OCI-M2 (cell line): ENCODE results near the gene ZDHHC18.
A peak's percentile ranks its signal among the peaks of the same experiment; 100 is the strongest.

Experiments used
- DNase-seq: peaks from one replicate; lab custom pipeline; 2025; ENCODE audit not compliant: unreplicated experiment; lab: John Stamatoyannopoulos, UW

The ZDHHC18 gene, protein sequence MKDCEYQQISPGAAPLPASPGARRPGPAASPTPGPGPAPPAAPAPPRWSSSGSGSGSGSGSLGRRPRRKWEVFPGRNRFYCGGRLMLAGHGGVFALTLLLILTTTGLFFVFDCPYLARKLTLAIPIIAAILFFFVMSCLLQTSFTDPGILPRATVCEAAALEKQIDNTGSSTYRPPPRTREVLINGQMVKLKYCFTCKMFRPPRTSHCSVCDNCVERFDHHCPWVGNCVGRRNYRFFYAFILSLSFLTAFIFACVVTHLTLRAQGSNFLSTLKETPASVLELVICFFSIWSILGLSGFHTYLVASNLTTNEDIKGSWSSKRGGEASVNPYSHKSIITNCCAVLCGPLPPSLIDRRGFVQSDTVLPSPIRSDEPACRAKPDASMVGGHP

DNA sequence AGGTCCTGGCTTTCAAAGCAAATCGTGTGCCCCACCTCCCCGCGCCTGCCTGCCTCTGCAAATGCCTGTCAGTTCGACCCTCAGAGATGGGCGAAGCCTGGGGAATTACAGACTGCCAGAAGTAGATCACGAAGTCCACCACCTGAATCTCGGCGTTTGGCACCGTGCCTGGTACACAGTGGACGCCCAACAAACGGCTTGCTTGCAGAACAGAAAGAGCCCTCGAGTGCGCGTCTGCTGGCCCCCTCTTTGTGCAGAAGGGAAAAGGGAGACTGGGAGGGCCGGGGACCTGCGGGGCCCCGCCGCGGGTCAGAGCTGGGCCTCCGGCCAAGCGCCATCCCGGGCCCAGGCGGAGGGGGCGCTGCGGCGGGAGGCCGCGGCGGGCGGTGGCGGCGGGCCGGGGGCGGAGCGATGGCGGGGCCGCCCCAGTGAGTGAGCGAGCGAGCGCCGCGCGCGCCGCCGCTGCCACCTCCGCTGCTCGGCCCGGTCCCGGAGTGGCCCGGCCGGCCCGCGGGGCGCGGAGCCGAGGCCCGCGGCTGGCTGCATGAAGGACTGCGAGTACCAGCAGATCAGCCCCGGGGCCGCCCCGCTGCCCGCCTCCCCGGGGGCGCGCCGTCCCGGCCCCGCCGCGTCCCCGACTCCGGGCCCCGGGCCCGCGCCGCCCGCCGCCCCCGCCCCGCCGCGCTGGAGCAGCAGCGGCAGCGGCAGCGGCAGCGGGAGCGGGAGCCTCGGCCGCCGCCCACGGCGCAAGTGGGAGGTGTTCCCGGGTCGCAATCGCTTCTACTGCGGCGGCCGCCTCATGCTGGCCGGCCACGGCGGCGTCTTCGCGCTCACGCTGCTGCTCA is at the start of gene ZDHHC18:
Gene ZDHHC18, plus strand, starts transcription at position 428 of the 845 bp plus-strand sequence. Its CDS starts 117 bp downstream, at position 545.
- no peak for DNase-seq

DNA sequence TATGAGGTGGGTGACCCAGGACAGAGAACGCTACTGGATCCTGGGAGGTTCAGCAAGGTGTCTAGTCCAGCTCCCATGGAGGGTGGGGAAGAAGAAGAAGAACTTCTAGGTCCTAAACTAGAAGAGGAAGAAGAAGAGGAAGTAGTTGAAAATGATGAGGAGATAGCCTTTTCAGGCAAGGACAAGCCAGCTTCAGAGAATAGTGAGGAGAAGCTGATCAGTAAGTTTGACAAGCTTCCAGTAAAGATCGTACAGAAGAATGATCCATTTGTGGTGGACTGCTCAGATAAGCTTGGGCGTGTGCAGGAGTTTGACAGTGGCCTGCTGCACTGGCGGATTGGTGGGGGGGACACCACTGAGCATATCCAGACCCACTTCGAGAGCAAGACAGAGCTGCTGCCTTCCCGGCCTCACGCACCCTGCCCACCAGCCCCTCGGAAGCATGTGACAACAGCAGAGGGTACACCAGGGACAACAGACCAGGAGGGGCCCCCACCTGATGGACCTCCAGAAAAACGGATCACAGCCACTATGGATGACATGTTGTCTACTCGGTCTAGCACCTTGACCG is 47.3 kb upstream of the ZDHHC18 start:
- no peak for DNase-seq

DNA sequence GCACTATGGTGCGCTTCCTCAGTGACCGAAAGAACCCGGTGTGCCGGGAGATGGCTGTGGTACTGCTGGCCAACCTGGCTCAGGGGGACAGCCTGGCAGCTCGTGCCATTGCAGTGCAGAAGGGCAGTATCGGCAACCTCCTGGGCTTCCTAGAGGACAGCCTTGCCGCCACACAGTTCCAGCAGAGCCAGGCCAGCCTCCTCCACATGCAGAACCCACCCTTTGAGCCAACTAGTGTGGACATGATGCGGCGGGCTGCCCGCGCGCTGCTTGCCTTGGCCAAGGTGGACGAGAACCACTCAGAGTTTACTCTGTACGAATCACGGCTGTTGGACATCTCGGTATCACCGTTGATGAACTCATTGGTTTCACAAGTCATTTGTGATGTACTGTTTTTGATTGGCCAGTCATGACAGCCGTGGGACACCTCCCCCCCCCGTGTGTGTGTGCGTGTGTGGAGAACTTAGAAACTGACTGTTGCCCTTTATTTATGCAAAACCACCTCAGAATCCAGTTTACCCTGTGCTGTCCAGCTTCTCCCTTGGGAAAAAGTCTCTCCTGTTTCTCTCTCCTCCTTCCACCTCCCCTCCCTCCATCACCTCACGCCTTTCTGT is 46.0 kb upstream of the ZDHHC18 start:
- DNase-seq = no peak

DNA sequence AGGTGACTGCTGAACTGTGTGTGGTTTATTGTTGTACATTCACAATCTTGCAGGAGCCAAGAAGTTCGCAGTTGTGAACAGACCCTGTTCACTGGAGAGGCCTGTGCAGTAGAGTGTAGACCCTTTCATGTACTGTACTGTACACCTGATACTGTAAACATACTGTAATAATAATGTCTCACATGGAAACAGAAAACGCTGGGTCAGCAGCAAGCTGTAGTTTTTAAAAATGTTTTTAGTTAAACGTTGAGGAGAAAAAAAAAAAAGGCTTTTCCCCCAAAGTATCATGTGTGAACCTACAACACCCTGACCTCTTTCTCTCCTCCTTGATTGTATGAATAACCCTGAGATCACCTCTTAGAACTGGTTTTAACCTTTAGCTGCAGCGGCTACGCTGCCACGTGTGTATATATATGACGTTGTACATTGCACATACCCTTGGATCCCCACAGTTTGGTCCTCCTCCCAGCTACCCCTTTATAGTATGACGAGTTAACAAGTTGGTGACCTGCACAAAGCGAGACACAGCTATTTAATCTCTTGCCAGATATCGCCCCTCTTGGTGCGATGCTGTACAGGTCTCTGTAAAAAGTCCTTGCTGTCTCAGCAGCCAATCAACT is 45.2 kb upstream of the ZDHHC18 start:
- DNase-seq = no peak

DNA sequence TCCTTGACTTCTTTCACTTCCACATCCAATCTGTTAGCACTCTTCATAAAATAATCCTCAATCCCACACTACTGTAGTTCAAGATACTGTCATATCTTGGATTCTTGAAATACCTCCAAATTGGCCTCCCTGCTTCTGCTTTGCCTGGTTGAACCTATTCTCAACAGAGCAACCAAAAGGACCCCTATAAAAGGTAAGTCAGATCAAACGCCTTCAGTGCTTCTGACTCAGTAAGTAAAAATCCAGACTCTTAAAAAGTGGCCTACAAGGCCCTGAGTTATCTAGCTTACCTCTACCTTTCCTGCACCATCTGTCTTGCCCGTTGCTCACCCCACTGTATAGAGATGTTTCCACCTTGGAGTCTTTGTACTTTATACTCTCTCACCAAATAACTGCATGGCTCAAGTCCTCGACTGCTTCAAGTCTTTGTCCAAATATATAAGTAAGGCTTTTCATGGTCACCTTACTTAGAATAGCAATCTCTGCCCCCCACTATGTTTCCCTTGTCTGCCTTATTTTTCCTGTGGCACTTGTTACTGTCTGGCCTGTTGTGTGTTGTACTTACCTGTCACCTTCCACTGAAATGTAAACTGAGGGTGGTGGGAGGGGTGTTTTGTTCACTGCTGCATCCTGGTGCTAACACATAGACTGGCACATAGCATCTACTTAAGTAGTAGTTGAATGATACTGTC is 43.8 kb upstream of the ZDHHC18 start:
- no peak for DNase-seq

DNA sequence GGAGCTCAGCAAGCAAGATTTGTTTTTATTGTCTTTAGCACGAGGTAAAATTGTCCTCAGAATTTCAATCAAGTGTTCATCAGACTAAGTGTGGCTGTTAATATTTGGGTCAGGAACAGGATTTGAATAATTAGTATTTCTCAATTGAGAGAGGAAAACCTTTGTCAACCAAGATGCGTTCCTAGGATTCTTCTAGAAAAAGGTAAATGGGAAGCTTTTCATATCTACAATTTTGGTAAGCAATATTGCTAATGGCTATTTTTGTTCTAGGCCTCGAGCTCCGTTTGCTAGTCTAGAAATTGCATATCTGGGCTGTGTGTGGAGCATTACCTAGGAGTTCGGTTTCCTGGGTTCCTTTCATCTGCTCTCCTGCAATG is 42.9 kb upstream of the ZDHHC18 start:
- DNase-seq = no peak

DNA sequence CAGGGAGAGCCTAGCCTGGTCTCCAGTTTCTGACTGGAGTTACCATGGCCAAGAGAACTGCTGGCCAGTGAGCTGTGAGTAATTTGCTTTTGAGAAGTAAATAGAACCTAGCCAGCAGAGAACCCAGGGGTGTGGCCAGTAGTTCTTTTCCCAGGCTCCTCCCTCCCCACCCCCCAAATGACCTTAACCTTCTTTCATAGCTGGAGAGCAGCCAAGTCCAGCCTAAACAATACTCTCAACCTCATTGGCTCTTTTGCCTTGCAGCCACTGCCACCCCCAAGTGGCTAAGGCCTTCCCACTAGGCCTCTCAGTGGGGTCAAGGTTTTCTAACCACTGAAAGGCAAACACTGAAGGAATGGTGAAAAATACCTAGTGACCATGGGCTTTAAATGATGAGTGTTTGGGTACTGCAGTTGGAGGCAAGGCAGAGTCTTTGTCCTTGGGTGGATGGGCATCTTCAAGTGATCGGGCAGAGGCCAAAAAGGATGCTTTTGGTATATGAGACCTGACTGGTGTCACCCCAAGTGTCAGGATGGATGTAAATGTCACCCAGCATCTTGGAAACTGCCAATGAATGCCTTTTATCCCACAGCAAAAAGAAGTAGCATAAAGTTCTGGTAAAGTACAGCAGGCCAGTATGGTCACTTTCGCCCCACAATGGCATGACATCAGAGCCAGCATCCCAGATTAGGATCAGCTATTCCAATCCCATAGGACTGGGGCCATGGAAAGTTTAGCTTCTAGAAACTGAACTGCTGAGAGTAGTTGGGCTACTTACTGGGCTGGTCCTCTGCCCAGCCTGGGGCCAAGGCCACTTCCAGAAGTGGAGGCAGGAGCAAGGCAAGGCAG is 42.2 kb upstream of the ZDHHC18 start:
- DNase-seq = no peak

DNA sequence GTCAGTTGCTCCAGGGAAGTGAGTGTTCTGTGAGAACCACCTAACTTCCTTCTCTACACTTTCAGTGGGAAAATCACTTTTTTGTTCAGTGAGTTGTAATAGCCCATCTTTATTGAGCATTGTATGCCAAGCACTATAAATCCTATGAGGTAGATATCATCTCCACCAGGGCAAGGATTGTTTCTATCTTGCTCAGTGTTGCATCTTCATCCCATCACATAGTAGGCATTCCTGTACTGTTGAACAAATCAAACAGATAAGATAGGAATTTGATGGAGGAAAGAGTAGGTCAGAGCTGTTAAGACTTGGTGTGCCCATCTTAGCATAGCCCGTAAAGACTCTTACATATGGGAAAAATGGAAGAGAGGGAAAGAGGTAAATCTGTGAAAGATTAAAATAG is 41.6 kb upstream of the ZDHHC18 start:
- DNase-seq = no peak

DNA sequence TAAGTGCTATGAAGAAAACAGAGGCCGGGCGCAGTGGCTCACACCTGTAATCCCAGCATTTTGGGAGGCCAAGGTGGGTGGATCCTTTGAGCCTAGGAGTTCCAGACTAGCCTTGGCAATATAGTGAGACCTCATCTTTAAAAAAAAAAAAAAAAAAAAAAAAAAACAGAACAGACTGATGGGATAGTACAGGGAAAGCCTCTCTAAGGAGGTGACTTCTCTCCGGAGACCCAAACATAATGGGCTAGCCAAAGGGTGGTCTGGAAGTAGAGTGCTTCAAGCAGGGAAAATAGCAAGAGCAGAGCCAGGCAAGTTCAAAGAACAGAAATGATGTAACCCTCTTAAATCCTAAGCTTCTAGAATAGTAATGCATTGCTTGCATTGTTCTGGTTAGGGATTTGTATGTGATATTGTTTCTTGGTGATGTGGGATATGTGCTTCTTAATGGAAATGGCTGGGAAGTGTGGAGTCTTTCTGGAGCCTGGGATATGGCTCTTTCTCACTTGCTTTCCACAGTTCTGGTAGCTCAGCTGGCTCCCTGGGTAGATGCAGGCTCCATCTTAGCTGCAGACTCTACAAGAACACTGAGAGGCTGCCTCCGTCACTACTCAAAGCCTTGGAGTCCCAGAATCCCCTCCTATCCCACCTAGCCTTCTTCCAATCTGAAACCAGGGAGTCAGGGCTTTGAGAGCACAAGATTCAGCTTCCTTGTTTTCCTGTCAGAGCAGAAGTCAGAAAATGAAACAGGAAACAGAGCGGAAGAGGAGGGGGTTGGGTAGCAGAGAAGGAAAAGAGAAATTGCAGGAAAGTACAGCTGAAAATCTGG is 40.7 kb upstream of the ZDHHC18 start:
- no peak for DNase-seq

DNA sequence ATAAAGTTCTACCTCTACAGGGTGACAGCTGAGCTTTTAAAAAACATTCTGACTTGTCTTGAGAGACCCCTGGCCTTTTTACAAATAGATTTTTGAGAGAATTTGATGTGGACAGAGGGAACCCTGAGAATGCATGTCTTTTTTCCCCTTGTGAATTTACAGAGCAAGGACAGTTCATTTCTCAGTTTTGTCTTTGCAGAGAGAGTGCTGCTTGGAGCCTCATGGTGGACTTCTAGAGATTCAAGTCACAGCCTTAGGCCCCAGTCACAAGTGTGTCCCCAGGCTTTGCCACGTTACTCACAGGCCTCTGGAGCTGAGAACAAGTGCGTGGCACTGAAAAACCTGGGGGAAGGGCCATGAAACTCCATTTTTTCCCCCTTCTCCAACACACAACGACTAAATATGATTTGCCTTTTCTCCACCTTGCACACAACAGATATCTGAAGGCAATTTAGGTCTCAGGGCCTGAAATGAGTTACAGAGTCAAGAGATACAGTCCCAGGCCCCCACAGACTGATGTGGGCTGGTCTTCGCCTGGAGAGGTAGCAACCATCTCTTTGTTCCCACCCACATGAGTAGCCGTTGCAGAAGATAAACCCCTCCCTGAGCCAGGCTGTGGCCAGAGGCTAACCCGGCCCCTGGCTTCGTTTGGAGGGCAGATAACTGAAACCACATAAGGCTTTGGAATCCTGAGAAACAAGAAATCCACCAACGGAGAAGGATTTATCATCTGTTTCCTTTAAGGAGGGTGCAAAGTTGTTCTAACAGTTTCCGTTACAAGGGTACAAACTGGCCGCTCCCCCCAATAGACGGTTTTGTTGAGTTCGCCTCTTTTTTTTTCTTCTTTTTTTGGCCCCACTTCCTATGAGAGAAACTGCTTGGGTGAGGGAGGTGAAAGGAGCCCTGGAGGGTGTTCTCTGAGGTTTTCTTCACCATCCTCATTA is 39.8 kb upstream of the ZDHHC18 start:
- no peak for DNase-seq

DNA sequence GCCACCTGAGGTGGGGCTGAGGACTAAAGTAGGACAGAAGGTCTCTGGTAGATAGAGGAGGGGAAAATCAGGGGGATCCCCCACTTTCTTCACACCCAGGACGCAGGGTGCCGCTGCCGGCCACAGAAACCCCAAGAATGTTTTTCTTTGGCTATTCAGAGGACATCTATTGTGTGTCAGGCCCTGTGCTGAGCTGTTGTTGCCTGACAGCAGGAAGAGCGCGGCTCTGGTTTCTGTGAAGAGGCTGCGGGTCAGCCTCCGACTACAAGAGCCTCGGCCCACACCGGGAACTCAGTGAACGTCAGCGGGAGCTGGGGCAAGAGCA is 39.1 kb upstream of the ZDHHC18 start:
- no peak for DNase-seq

DNA sequence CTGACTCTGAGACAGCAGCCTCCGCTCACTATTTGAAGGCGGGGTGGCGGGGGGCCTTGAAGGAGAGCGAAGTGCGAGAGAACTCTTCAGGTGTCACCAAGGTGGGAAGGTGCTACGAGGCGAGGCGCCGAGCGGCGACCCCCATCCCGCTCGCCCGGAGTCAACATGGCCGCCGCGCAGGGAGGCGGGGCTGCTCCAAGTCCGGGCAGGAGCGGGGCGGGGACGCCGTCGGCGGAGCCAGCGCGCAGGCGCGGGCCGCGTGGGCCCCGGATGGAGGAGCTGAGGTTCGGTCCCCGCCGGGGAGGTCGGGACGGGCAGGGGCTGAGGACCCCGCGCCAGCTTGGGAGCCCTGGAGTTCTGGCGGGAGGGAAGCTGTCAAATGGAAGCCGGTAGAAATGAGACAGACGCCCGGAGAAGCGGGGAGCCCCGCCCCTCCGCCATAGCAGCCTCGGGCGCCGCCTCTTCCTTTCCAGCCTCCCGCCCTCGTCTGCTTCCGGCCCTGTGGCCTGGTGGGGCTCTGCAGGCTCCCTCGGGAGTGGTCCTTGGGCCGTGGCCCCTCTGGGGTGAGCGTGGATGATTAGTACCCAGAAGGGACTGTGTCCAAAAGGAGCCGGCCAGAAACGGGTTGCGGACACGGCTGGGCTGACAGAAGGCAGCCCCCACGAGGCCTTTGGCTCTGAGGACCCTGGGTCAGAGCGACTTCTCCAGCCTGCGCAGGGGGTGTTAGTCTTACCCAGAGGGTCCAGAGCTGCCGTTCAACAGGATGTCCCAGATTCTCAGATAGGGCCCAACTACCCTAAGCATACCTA is 38.6 kb upstream of the ZDHHC18 start, which contains the start of gene PIGV:
Gene PIGV, plus strand, starts transcription at position 245 of the 809 bp plus-strand sequence. CDS start 2,866 bp downstream, outside the sequence.
- DNase-seq = peak; percentile 57

DNA sequence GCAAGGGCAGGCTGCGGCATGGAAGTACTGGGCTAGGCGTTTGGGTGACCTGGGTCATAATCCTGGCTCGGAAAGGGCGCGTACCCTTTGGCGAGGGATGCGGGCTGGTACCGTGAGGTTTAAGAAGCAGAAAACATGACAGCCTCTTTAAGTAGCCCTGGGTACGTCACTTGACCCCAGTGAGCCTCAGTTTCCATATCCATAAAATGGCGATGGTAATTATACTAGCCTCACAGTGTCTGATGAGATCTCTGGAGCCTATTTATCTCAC is 38.0 kb upstream of the ZDHHC18 start:
- DNase-seq = no peak

DNA sequence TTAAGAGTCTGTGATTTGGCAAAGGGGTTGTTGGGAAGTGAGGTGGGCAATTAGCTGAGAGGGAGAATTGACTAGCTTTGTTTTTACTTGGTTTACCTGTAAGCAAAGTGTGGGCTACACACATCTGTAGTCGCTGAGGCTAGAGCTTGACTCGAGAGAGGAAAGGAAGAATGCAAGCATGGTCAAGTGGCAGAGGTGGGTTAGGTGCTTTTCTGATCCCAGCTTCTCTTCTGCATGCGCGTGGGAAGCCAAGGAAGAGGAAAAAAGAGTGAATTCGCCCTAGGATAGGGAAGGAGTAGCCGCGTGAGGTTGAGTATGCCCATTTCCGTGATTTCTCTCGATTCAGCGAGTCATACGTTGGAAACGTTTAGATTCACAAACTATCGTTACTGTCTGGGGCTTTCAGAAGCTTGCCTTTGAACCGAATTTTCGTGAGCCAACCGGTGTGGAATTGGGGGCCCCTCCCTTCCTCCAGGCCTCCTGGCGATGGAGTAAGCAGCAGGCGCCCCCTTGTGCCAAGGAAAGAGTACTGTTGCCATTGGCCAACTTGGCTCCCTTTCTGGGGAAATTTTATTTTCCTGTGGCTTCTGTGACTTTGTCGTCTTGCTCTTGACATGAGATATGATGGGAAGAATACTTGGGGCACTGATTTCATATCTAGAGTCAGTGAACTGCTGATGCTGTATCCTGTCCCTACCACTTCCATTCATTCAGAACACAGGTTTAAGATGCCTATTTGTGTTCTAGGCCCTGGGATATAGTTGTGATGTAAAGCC is 37.5 kb upstream of the ZDHHC18 start:
- no peak for DNase-seq

DNA sequence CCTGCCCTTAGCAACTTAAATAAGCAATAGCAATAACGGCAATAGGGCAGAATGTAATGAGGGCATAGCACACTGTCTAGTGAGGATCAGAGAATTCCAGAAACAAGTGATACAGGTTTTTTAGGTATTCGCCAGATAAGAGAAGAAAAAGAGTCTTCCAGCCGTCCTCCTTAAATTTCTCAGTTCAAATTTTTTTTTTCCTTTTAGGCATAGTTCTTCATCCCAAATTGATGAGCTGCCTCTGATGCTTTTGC is 36.9 kb upstream of the ZDHHC18 start:
- DNase-seq = no peak

DNA sequence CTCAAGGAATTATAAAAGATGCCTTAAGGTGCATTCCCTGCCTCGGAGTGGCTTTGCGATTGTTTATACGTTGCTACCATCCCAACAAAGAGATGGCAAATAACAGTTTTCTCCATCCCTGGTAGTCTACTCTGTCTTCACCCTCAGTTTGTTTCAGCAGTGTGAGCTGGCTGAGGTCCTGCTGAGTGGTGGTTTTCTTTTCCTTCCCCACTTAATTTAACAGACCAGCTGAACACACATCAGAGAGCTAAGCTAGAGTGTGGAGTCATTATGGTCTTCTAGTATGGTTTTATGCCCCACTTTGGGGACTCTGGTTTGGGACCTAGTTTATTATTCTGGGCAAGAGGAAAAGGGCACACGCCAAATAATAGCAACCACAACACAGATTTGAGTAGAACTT is 36.6 kb upstream of the ZDHHC18 start:
- no peak for DNase-seq

DNA sequence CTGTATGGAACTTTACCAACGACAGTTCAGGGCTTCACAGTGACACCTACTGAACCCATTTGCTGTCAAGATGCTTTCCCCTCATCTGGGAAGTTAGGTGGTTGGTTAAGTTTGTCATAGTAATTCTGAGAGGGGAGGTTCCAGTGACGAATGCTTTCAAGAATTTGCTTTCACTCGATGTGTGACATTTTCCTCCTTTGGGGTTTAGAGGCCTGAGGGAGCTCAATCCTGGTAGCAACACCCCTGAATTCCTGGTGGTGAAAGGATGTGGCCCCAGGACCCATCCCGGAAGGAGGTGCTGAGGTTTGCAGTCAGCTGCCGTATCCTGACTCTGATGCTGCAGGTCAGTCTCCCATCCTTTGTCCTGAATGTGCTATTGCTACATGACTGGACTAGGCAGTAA is 35.9 kb upstream of the ZDHHC18 start:
- DNase-seq = no peak
